Sciatic nerve (tissue), 2 donors: Measurements from ENCODE around the gene HOATZ. TPM values are rescaled to one million over a fixed set of nuclear protein-coding genes. Genes with fewer than 3 reads are reported as not detected.

Experiments used
- ATAC-seq: fragments of 200-7000 bp; cut with Tn5 transposase; one replicate; pipeline ENCODE4 v1.9.1; 2020; ENCODE audit warnings: mild to moderate bottlenecking, moderate library complexity
- DNase-seq: peaks from one replicate; pipeline ENCODE4 v3.0.0-alpha.2; 2020; ENCODE audit warnings: low spot score
- intact Hi-C: fragments of 100-400 bp; cut with DNase I; formaldehyde crosslinking; loops from one replicate; pipeline ENCODE4 v1.14.2; 2022
- total RNA-seq: library from RNA; stranded (reverse); fragmentation: NEBNext Ultra II Directional; extraction: Animal tissue kit (Norgen Biotek cat#: 25700); gene quantifications from one replicate; pipeline ENCODE4 v1.2.1, GENCODE V29; 2021
- donor health status: DM: no; HTN: no; CAD: no.
- donor health status: DM: no; HTN: no; CAD: no.

HOATZ gene
- total RNA-seq, 1 donor from 2014 or later, result not detected

DNA sequence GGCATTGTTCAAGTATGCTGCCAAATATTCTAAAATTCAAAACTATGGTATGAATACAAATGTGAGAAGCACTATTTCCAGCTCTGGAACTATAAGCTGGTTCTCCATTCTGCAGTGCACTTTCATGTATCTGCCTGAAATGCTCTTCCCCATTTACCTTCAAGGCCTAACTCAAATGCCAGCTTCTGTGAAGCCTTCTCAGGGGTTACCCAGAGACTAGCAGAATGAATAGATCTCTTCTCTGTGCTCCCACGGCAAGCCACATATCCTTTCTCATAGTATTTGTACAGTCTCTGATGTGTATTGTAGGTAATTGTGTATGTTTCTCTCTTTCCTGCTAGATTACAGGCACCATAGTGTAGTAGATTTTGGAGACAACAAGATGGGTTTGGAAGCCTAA is 4.1 kb downstream of the HOATZ start:
- intact Hi-C loops, result no loop called here
- ATAC-seq (no peak), DNase-seq (no peak)

DNA sequence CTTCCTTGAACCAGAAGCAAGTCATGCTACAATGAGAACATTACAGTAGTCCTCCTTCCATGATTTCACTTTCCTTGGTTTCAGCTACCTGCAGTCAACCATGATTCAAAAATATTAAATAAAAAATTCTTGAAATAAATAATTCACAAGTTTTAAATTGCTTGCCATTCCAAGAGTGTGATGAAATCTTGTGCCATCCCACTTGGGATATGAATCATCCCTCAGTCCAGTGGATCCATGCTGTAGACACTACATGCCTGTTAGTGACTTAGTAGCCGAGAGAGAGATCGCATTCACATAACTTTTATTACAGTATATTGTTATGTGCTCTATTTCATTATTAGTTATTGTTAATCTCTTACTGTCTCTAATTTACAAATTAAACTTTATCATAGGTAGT is 6.0 kb downstream of the HOATZ start:
- DNase-seq (no peak), ATAC-seq (no peak)

DNA sequence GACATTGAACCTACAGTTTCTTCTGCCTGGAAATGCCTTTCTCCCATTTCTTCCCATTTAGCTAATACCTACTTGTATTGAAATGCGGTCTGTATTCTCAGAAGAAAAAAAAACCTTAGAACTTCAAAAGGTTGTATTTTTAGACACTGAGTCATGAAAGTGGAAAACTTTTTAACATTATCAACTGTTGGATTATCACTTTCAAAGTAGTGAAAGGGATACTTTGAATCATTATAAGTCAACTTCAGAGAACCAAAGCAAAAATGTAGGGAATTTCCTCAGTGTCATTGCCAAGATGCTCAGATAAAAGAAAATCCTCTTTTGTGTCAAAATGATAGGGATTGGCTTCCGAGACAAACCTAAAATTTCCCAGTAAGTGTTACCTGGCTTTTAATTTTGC is 6.6 kb downstream of the HOATZ start:
- no peak for ATAC-seq
- intact Hi-C loops, result no loop called here
- no peak for DNase-seq

More for the DNA sequence above, 6.0 kb downstream of the HOATZ start:
- intact Hi-C loops, result no loop called here

DNA sequence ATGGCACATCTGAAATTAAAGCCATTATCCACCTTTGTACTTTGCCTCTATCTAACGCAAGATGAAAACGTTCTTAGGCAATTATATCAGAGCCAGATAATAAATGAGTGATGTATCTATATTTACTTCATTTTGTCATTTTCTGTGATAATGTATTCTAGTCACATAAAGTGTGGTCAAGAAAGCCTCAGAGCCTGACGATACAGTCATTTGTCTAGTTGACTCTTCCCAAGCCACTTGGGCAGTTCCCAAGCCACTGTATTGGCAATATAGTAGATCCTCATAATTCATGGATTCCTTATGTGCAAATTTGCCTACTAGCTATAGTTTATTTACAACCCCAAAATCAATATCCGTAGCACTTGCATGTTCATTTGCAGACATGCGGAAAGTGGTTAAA is 7.8 kb downstream of the HOATZ start:
- intact Hi-C loops, result no loop called here
- ATAC-seq (no peak), DNase-seq (no peak)

DNA sequence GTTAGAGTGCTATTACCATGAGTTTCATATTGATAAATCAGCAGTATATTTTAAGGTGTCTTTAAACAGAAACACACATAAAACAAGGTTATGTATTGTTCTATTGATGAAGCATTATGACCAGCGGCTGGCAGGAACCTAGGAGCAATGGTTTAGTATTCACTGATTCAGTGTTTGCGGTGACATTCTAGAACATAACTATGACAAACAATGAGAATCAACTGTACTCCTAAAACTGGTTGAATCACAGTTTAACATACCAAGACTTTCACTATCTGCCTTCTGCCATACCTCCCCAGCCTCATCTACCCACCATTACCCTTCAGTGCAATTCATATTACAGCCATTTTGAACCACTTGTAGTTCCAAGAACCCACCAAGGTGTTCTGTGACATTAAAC is 8.8 kb downstream of the HOATZ start:
- ATAC-seq (no peak), DNase-seq (no peak)
- intact Hi-C loops, result no loop called here

DNA sequence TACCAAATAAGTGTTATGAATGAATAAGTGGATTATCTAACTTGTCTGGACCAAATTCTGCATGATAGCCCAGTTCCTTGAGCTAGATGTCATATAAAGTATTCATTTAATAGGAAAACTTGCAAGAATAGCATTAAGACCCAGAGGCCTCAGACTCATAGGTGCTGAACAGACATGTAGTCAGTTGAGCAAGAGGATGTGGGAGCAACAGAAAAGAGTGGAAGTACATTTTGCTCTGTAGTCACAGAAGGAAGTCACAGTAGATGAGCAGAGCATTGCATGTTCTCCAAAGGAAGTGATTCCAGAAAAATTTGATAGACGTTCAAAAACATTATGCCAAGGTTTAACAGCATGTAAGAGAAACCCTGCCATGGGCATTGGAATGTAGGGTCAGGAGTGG is 9.5 kb downstream of the HOATZ start:
- DNase-seq (no peak), ATAC-seq (no peak)
- intact Hi-C loops, result no loop called here

DNA sequence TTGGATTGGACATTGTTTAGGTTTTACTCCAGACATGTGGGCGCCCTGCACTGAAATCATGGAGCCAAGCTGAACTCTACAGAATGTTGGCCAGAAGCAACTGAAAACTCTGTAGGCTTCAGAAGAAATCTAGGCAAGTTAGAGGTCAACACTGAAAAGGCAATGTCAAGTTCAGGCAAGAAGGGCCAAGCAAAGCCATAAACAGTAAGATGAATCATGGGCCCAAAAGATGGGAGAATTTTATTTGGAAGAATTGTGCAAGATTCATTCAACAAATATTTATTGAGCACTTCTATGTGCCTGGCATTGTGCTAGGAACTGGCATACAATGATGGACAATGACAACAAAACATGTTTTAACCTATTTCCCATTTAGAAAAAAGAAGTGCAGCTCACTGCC is 10.9 kb downstream of the HOATZ start:
- intact Hi-C loops, result no loop called here
- DNase-seq (no peak), ATAC-seq (no peak)

DNA sequence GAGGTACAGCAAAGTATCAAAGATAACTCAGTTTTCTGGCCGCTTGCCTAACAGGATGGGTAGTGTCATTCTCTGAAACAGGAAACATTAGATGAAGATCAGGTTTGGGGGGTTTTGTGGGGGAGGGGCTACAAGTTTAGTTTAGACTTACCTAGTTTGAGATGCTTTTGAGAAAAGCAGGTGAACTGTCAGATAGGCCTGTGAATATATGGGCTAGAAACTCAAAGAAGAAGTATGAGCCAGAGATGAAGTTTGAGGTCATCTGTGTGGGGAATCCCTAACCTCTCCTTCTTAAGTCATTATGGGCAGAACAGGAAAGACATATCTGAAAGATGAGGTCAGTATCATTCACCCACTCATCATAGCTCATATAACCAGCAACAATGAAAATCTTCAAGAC is 11.9 kb downstream of the HOATZ start:
- intact Hi-C loops, result no loop called here
- ATAC-seq (no peak), DNase-seq (no peak)

DNA sequence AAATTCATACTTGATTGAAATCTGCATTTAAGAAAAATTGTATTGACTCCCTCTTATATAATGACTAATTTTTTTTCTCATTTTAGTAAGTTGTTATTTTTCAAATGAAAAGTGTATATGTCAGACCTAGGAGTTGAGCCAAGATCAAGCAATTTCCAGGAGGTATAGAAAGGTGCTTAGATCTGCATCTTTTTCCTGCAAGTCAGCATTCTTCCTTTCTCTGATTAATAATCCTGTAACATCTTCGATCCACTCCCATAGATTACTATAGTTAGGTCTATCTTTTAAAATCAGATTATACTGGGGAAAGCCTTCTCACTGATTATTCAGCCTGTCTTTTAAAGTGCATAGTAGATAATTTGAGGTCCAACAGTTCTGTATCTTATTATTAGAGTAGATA is 12.7 kb downstream of the HOATZ start:
- intact Hi-C loops, result no loop called here
- no peak for DNase-seq

DNA sequence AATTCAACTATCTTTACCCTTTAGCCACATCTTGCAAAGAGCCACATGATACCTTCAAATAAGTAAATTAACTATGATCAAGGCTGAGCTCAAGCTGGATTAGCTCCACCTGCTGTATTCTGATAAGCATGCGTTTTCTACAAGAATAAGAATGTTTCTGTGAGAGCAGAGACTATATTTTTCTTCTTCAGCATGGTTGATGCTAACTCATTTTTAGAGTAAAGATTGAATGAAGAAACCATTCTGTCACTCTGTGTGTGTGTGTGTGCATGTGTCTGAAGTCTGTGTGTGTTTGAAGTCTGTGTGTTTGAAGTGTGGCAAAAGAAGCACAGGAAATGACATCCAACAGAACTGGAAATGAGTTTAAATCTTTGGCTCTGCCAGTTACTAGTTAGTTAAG is 14.0 kb downstream of the HOATZ start:
- no peak for DNase-seq
- intact Hi-C loops, result no loop called here
- ATAC-seq, result no peak

More for the DNA sequence above, 12.7 kb downstream of the HOATZ start:
- no peak for ATAC-seq

DNA sequence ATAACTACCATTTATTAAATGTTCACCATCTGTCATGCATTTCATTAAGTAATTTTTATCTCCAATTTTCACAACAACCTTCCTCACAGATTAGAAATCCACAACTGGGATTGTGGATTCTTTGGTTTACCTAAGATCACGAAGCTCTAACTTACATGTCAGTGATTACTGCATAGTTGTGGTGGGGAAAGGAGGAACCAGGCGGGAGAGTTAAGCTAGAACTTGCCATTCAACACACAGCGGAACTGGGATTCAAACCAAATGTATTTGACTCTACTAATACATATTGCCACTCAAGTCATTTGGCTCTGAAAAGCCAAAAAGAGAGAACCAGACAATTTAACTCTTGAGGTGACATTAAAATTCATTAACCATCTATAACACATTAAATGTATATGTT is 15.5 kb downstream of the HOATZ start:
- ATAC-seq (no peak), DNase-seq (no peak)
- intact Hi-C loops, result no loop called here

DNA sequence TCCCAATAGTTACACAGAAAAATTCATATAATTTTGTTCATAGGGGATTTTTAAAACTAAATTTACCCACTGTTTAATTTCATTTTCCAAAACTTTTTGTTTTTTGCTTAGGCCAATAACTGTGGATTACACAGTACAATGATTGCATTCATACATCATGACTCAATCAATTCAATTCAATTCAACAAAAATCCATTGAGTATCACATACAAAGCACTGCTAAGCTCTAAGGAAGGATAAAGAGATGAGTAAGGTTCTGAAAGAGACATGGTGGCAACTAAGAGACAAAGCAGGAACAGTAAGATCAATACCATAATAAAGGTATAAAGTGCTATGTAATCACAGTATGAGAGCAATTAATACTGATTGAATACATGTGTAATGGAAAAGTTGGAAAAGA is 16.6 kb downstream of the HOATZ start:
- intact Hi-C loops, result no loop called here
- no peak for ATAC-seq
- DNase-seq, result no peak

DNA sequence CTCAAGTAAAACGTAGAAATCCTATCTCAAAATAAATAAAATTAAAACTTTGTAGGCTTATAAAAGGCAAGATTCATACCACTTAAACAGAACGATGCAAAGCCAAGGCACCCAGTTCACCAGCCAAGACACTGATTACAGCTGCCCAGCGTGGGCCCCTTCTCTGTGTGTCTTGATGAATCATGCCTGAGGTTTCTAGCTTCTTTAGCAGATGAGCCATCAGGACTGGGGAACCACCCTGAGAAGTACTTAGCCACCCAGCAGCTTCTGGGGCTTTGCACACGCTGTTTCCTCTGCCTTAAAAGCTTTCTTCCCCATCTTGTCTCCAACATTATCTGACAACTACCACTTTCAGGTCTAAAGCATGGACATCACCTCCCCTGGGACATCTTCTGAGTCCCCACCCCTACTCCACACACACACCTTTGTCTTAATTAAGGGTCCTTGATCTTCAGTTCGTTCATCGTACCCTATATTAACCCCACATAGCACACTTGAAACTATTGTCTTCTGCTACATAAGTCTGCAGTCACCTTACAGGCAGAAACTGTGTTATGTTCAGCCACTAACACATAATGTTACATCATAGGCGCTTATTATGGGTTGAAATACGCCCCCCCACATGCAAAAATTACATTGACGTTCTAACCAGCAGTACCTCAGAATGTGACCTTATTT is 17.2 kb downstream of the HOATZ start:
- intact Hi-C loops, result no loop called here
- ATAC-seq, result no peak
- DNase-seq, result no peak

DNA sequence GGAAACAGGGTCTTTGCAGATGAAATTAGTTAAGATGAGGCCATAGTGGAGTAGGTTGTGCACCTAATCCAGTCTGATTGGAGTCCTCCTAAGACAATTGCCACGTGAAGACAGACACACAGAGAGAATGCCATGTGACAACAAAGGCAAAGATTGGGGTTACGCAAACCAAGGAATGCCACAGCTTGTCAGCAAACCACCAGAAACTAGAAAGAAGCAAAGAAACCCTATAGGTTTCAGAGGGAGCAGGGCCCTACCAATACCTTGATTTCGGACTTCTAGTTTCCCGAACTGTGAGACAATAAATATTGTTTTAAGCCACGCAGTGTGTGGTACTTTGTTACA is 17.8 kb downstream of the HOATZ start:
- intact Hi-C loops, result no loop called here
- ATAC-seq, result no peak
- no peak for DNase-seq

DNA sequence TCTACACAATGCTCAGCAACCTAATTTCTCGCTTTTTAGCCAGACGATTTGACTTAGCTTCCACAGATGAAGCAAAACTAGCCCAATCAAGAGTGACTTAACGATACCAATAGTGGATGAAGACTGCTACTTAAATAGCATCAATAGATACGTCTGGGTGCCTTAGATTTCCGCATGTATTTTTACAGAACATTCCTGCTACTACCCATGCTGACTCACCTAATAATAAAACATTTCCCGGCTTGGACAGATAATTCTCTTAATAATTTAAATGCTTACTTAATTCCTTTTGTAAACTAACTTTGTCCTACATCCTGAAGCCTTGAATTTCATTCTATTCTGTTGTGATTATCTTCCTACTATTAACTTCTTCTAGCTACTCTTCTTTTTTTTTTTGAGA is 20.7 kb downstream of the HOATZ start:
- intact Hi-C loops, result no loop called here
- DNase-seq, result no peak
- ATAC-seq, result no peak

DNA sequence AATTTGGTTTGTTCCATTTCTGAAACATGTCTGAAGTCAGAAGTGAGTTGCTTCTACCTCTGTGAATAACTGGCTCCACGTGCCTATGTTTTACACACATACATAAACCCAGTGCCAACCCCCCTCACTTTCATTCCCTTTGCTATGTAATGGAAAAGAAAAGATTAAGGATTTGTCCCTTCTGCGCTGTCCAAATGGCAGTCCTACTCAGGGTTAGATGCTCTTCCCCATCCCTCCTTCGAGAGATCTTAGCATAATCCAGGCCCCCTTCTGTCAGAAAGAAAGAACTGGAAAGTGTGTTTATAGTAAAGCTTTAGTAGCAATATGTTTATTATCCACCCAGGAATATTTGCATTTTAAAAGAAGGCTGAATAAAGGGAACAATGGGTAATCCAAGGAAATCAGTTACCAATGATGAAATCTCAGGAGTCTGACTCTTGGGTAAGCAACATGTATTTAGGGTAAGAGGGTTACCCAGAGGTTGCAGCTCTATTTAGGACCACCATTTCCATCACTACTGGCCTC is 22.8 kb downstream of the HOATZ start:
- no peak for DNase-seq
- no peak for ATAC-seq
- intact Hi-C loops, result no loop called here

DNA sequence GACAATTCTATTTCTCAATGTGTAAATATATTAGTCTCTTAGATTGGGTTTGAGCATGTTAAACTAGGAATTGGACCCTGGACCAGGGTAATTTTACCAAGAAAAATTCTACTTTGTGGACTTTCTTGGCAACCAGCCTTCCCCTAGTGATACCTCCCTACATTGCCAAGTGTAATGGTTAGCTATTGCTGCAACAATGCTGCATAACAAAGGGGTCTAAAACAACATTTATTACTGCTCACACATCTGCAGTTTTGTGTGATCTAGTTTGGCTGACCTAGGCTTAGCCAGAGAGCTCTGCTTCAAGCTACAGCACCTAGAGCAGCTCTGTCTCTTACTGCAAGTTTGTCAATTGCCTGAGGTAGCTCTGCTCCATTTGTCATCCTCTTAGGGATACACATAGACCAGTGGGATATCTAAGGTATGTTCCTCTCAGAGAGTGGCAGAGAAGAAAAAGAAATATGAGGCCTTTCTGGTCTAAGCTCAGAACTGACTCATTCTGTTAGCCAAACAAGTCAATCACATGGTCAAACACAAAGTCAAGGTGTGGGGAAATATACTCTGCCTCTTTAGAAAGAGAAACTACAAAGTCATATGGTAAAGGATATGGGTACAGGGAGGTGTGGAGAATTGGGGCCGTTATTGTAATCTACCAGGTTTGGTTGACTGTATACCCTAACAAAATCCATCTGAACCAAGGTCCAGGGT is 24.0 kb downstream of the HOATZ start:
- intact Hi-C loops, result no loop called here
- ATAC-seq, result no peak

DNA sequence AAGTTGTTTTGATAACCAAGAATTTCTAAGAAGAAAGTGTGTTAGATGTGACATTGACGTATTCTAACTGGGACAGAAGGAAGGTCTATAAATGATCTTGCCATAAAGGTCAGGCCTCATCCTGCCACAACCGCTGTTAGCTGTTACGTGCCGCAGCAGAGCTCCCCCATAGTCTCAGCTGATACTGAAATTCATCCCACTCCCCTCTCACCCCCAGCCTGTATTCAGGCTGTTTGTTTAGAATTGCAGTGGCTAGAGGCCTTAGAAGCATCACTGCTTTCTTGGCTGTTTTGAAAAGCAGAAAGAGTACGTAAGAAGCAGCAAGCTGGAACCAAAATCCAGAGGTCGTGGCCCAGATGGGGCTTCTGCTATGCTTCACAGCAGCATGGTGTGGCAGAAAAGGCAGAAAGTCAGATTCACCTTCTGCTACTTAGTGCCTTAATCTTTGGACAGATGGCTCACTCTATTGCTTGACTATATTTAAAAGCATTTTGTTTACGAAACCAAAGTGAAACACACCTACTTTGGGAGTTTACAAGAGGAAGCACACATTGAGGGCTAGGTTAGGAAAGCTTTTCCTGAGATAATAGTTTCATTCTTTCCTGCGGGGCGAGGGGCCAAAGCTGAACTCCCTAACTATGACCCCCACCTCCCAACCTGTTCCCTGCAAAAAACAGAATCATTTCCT is 25.0 kb downstream of the HOATZ start:
- intact Hi-C loops, result no loop called here
- no peak for ATAC-seq
- DNase-seq, result no peak

More for the DNA sequence above, 24.0 kb downstream of the HOATZ start:
- DNase-seq, result no peak

DNA sequence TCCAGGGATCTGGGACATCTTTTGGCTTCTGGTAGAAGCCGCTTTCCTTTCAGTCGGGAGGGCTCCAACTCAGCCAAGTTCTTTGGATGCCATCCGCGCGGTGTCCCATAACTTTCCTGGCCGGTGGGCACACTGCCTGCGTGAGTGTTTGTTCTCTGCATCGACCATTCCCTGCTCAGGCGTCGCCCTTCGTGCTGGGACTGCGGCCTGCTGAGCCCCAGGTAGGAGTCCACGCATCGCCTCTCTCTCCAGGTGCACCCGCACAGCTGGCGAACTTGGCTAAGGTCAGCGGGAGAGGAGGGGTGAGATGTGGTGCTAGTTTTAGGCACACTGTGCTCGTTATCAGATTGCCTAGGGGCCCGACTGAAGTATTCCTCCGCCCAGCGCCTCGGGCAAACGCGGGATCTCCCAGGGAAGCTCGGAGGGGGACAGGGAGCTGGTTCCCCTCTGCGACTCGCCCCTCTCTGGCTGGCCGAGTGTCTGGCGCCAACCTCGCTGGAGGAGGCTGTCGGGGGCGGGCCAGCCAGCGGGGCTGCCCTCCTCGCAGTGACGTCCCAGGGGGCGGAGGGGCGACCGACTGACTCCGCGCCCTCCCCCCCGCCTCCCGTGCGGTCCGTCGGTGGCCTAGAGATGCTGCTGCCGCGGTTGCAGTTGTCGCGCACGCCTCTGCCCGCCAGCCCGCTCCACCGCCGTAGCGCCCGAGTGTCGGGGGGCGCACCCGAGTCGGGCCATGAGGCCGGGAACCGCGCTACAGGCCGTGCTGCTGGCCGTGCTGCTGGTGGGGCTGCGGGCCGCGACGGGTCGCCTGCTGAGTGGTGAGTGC is 25.7 kb downstream of the HOATZ start, which contains the start of gene LAYN:
Gene LAYN (plus strand): TSS at position 607 of the 823 bp plus-strand sequence. CDS start 124 bp downstream, at position 731.
- intact Hi-C loops, result no loop called here
- DNase-seq (peak; percentile 68), ATAC-seq (peak; percentile 58)
